OCI-LY1 (cell line): ENCODE measurements around the gene IQGAP2.

ENCODE experiments used
- H2AFZ ChIP-seq: fragments of 200-600 bp; sonication (generic), shearing (Covaris generic); 2 replicates; pipeline ENCODE4 v1.6.0; 2014; ENCODE audit warnings: antibody characterized with exemption, mild to moderate bottlenecking, low read length
- H3F3A ChIP-seq: fragments of 200-600 bp; sonication (generic), shearing (Covaris generic); 2 replicates; pipeline ENCODE4 v1.6.0; 2014; ENCODE audit warnings: mild to moderate bottlenecking, antibody characterized with exemption, low read length, moderate library complexity; ENCODE audit not compliant: insufficient read depth
- H3K27ac ChIP-seq: fragments of 200-600 bp; sonication (generic); 2 replicates; pipeline ENCODE4 v1.5.1; 2014; ENCODE audit warnings: low read length, mixed run types, mild to moderate bottlenecking, low read depth; ENCODE audit not compliant: poor library complexity, severe bottlenecking
- H3K27me3 ChIP-seq: fragments of 200-600 bp; sonication (generic); 2 replicates; pipeline ENCODE4 v1.6.0; 2014; ENCODE audit warnings: antibody characterized with exemption, mild to moderate bottlenecking, low read length, moderate library complexity; ENCODE audit not compliant: insufficient read depth
- H3K36me3 ChIP-seq: fragments of 200-600 bp; sonication (generic); 2 replicates; pipeline ENCODE4 v1.6.1; 2014; ENCODE audit warnings: mild to moderate bottlenecking, antibody characterized with exemption, low read length, moderate library complexity, mixed read lengths; ENCODE audit not compliant: insufficient read depth
- H3K4me1 ChIP-seq: fragments of 200-600 bp; sonication (generic); 2 replicates; pipeline ENCODE4 v1.5.1; 2014; ENCODE audit warnings: mild to moderate bottlenecking, low read length, moderate library complexity; ENCODE audit not compliant: insufficient read depth, severe bottlenecking
- H3K4me2 ChIP-seq: fragments of 200-600 bp; sonication (generic), shearing (Covaris generic); 2 replicates; pipeline ENCODE4 v1.6.1; 2014; ENCODE audit warnings: low read length
- H3K4me3 ChIP-seq: fragments of 200-600 bp; sonication (generic); 2 replicates; pipeline ENCODE4 v1.5.1; 2014; ENCODE audit warnings: low read length, low read depth, mild to moderate bottlenecking, mixed read lengths; ENCODE audit not compliant: poor library complexity, severe bottlenecking
- H3K79me2 ChIP-seq: fragments of 200-600 bp; shearing (Covaris generic); 2 replicates; pipeline ENCODE4 v1.6.1; 2016; ENCODE audit warnings: mixed run types, low read length, mixed read lengths; ENCODE audit not compliant: insufficient read depth
- H3K9ac ChIP-seq: fragments of 200-600 bp; sonication (generic), shearing (Covaris generic); 2 replicates; pipeline ENCODE4 v1.6.1; 2014; ENCODE audit warnings: mild to moderate bottlenecking, low read length, mixed read lengths
- H3K9me2 ChIP-seq: fragments of 200-600 bp; sonication (generic), shearing (Covaris generic); 2 replicates; pipeline ENCODE4 v1.6.1; 2014; ENCODE audit warnings: low read depth, mild to moderate bottlenecking, low read length, mixed read lengths
- H3K9me3 ChIP-seq: fragments of 200-600 bp; shearing (Covaris generic); 2 replicates; pipeline ENCODE4 v1.6.1; 2014; ENCODE audit warnings: low read length, mixed read lengths
- H4K20me1 ChIP-seq: fragments of 200-600 bp; sonication (generic), shearing (Covaris generic); 2 replicates; pipeline ENCODE4 v1.6.0; 2016; ENCODE audit warnings: mild to moderate bottlenecking, low read length; ENCODE audit not compliant: insufficient read depth
- EZH2 ChIP-seq: fragments of 200-600 bp; sonication (generic), shearing (Covaris generic); IDR thresholded peaks from 2 replicates; pipeline ENCODE4 v1.8.0; 2017; ENCODE audit warnings: borderline replicate concordance, mixed run types, mild to moderate bottlenecking, antibody characterized with exemption, low read length, moderate library complexity, mixed read lengths
- TF ChIP-seq, protein P1 (sequence below): fragments of 200-600 bp; sonication (generic), shearing (Covaris generic); IDR thresholded peaks from 2 replicates; pipeline ENCODE4 v1.5.1; 2017; ENCODE audit warnings: mild to moderate bottlenecking, antibody characterized with exemption, low read length, moderate library complexity, mixed read lengths

Gene IQGAP2

DNA sequence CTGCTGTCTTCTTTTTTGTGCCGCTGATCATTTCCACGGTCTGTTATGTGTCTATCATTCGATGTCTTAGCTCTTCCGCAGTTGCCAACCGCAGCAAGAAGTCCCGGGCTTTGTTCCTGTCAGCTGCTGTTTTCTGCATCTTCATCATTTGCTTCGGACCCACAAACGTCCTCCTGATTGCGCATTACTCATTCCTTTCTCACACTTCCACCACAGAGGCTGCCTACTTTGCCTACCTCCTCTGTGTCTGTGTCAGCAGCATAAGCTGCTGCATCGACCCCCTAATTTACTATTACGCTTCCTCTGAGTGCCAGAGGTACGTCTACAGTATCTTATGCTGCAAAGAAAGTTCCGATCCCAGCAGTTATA, 329.9 kb downstream of the IQGAP2 start:
- Histone ChIP-seq H3K27ac (no peak overlapping the region), H3F3A (no peaks in the 10 kb centered on the region), H3K4me2 (no peak overlapping the region), H3K4me1 (no peaks in the 10 kb centered on the region), H3K79me2 (no peaks in the 10 kb centered on the region), H3K36me3 (no peaks in the 10 kb centered on the region), H3K9ac (no peak overlapping the region), H3K9me2 (no peaks in the 10 kb centered on the region), H2AFZ (no peak overlapping the region), H3K27me3 (no peaks in the 10 kb centered on the region), H4K20me1 (no peaks in the 10 kb centered on the region), H3K4me3 (no peak overlapping the region), H3K9me3 (peaks cover 10% of the 10 kb centered on the region)
- no peak for TF ChIP-seq EZH2
- TF ChIP-seq, protein P1, sequence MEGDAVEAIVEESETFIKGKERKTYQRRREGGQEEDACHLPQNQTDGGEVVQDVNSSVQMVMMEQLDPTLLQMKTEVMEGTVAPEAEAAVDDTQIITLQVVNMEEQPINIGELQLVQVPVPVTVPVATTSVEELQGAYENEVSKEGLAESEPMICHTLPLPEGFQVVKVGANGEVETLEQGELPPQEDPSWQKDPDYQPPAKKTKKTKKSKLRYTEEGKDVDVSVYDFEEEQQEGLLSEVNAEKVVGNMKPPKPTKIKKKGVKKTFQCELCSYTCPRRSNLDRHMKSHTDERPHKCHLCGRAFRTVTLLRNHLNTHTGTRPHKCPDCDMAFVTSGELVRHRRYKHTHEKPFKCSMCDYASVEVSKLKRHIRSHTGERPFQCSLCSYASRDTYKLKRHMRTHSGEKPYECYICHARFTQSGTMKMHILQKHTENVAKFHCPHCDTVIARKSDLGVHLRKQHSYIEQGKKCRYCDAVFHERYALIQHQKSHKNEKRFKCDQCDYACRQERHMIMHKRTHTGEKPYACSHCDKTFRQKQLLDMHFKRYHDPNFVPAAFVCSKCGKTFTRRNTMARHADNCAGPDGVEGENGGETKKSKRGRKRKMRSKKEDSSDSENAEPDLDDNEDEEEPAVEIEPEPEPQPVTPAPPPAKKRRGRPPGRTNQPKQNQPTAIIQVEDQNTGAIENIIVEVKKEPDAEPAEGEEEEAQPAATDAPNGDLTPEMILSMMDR = no peak

DNA sequence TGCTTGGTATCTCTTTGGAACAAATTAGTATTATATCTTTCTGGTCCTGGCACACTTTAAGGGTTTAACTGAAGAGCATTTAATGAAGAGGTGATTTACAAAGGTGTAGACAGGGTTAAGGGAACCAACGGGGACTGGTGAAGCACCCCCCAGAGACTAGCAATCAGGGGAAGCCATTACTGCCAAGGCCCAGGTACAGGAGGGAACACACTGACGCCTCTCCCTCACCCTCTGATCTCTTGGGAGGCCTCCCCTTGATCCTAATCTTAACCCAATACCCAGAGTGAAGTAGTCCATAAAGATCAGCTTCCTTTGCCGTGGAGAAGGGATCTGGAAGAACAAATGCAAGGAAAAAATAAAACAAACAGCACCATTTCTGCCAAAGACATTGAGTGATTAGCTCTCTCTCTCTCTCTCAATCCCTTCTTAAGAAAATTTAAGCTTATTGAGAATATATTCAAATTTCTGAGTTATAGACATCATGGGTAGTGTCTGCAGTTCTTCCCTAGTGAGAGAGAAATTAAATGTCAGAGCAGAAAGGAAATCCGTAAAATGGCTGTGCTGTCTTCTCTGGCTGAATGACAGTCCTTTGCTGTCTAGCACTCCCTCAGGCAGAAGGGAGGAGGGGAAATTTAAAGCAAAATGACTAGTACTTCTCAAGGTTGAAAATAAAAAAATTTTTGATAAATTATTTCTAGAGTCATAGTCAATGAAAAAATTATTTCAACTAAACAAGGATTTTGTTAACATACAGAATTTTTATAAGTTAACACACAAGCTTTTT, 332.9 kb downstream of the IQGAP2 start:
- Histone ChIP-seq H3K9me2 (no peaks in the 10 kb centered on the region), H3K79me2 (no peaks in the 10 kb centered on the region), H3F3A (no peaks in the 10 kb centered on the region), H3K9ac (no peak overlapping the region), H3K4me2 (no peak overlapping the region), H3K4me1 (peaks cover 8% of the 10 kb centered on the region), H3K9me3 (no peaks in the 10 kb centered on the region), H2AFZ (no peak overlapping the region), H4K20me1 (no peaks in the 10 kb centered on the region), H3K36me3 (no peaks in the 10 kb centered on the region), H3K4me3 (no peak overlapping the region), H3K27ac (no peak overlapping the region), H3K27me3 (no peaks in the 10 kb centered on the region)
- TF ChIP-seq, protein P1 = no peak
- no peak for TF ChIP-seq EZH2

DNA sequence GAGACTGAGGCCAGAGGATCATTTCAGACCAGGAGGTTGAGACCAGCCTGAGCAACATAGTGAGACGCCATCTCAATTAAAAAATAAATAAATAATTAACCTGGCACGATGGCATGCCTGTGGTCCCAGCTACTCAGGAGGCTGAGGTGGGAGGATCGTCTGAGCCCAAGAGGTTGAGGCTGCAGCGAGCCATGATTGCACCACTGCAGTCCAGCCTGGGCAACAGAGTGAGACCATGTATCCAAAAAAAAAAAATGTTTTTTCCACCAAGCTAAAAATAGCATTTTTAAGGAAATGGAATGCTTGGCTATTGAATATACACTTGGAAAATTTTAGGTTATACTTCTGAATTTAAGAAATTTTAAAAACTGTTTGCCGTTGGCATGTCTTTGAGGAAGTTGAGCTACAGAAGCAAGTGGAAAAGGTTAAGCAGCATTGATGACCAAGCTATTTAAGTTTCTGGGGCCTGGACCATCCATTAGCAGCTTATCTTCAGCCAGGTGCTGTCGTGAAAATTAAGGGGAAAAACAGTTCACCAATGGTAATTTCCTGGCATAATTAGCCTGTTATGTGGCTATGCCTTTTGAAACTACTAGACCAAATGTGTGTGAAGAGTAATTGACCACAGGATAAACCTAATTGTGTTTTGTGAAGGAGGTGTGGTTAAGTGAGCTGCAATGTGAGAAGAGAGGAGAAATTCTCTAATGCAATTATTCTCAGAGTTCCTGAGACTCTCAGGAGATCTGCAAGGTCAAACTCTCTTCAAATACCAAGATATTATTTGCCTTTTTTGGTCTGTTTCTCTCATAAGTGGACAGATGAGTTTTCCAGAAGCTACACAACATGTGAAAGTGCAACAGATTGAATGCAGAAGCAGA, 333.8 kb downstream of the IQGAP2 start:
- Histone ChIP-seq H3K79me2 (no peaks in the 10 kb centered on the region), H3F3A (no peaks in the 10 kb centered on the region), H3K4me1 (peaks cover 8% of the 10 kb centered on the region), H3K36me3 (no peaks in the 10 kb centered on the region), H3K4me3 (no peak overlapping the region), H3K9me3 (no peaks in the 10 kb centered on the region), H3K27me3 (no peaks in the 10 kb centered on the region), H2AFZ (no peak overlapping the region), H3K9ac (no peak overlapping the region), H3K27ac (no peak overlapping the region), H4K20me1 (no peaks in the 10 kb centered on the region), H3K9me2 (no peaks in the 10 kb centered on the region), H3K4me2 (no peak overlapping the region)
- no peak for TF ChIP-seq EZH2
- TF ChIP-seq, protein P1 = no peak
